Amygdala (tissue), 56 donors: ENCODE results near the gene ADISSP.
A peak's percentile ranks its signal among the peaks of the same experiment; 100 is the strongest.

ENCODE experiments used
- DNase-seq, 56 donors: peaks; one replicate each; lab custom pipeline; 2025; lab: John Stamatoyannopoulos, UW

ADISSP gene

DNA sequence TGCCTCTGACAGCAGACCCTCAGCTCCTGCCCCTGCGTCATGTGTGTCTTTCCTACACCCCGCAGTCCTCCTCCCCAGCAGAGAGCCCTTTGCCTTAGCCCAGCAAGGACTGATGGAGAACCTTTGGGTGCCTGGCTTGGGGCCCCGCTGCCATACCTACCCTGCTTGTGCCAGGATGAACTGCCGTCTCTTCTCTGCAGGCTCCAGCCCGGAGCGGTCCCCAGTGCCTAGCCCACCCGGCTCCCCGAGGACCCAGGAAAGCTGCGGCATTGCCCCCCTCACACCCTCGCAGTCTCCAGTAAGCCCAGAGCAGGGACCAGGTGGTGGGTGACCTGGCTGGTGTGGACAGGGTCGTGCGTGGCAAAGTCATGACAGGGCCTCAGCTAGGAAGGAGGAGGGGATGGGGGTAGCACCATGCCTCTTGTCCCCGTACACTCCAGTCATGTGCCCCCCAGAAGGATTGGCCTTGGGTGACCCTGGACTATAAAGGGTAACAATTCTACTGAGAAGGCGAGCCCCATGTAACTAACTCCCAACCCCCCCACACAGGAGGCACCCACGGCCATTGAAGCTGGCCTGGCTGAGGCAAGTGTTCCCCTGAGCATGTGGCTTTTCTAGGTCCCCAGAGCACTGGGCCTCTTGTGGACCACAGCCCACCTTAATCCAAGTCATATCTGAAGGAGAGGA, 26.8 kb downstream of the ADISSP start:
- no peak for DNase-seq

DNA sequence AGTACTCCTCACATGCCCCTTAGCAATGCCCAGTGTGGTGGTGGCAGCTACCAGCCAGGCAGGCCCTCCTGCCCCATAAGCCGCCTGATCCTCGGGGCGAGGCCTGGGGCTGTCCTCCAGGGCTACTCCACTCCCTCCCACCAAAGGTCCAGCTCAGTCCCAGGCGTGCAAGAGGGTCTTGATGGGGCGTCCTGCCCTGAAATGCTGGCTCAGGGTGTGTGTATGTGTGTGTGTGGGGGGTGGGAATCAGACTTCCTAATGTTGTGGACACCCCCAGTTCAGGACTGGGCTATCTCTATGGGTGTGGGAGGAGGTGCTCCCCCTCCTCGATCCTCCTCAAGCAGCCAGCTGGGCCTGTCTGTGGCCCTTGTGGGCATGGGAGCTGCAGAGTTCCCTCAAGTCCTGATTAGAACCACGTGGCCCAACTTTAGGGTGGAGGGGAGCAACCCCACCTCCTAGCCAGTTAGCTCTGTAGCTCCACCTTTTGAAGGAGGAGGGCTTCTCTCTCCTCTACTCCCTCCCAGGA, 27.6 kb downstream of the ADISSP start:
- DNase-seq = no peak

DNA sequence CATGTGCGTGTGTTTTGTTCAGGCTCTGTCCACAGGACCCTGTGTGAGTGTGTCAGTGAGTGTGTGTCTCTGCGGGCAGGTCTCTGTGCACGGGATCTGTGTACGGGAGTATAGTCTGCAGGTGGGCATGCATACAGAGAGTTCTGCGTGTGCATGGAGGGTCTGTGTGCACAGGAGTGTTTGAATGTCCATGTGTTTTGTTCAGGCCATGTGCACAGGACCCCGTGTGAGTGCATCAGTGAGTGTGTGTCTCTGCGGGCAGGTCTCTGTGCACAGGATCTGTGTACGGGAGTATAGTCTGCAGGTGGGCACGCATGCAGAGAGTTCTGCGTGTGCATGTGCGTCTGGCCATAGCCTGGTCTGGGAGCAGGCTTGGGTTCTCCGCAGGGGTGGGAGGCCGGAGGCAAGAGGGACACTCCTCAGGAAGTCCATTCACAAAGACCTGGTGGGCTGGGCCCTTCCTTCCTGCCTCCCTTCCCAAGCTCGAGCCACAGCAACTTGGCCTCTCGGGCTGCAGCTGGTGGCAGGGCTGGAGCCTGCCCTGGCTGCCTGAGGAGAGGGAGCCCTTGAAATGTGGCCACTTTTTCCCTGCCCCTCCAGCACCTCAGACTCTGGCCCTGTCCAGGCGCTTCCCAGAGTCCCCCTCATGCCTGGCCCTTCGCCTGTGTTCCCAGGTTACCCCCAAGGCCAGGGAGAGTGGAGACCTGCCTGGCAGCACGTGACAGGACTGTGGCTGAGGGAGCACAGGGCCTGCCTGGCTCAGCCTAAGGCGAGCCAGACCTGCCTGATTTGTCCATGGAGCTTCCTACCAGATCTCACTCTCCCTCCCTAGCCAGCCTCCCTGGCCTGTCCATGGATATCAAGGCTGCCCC, 28.3 kb downstream of the ADISSP start:
- no peak for DNase-seq

DNA sequence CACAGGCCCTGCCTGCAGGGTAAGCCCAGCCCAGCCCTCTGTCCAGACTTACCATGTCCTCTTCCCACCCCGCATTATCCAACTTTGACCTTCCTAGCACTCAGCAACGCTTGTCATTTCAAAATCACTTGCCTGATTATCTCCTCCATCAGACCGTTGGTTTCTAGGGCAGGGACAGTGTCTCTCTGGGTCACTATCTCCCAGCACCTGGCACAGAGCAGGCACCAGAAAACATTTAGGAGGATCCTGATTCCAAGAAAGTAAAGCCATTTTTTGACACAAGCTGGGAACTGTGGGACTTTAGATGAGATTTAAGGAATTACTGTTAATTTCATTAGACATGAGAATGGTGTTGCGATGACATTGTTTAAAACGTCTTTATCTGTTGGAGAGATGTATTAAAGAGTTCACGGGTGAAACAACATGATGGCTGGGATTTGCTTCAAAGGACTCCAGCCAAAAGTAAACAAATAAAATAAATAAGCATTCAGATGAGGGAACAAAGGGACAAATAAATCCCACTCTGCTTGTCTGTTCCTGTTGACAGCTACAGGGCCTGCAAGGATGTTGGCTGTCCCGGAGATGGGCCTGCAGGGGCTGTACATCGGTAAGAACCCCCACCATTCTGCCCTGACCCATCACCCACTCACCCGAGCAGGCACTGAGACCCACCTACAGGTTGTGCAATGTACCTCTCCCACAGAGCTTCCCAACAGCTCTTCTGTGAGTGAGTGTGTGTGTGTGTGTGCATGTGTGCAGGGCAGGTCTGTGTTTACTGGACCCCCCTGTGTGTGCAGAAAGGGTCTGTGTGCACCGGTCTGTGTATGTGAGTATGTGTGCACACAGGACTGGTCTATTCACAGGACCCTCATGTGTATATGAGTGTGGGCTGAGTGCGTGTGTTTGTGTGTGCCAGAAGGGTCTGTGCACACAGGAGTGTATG, 29.2 kb downstream of the ADISSP start:
- DNase-seq = no peak

DNA sequence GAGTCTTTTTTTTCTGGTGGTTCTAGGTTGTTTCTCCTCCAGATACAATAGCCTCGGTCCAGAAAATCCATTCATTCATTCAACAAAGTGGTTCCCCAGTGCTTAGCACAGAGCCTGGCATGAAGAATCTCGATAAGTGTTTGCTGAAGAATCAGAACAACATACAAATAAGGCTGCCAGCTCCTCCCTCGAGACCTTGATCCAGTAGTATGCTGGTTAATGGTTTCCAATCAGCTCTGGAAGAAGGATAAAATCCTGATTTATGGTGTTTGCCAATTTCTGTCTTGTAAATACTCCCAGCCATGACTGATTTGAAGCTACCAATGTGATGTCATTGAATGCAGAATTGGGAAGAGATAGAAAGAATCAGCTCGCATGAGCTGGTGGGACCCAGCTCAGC, 31.8 kb downstream of the ADISSP start:
- DNase-seq = no peak

DNA sequence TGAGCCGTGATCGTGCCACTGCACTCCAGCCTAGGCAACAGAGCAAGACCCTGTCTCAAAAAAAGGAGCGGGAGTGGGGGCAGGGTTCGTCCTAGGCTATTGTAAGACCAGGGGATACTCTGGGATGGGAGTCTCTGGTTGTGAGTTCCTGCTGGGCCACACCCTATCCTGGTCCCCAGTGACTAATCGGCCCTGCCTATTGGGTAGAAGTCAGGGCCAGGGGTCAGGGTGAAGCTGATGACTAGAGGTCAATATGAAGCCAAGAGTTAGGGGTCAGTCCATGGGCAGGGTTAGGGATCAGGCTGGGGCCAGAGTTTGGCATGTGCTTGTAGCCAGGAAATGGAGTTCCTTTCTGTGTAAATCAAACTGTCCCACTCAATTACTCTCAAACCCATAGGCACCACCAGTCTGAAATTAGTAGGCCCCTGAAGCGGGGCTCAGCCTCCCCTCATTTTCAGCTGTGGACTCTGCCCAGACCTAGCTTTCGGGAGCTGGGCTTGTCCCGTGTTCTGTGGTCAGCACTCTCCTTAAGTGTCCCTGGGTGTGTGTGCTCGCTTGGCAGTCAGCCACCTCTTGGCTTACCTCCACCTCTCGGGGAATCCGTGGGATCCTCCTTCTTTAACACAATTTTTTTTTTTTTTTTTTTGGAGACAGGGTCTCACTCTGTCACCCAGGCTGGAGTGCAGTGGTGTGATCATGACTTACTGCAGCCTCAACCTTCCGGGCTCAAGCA, 33.3 kb downstream of the ADISSP start:
- DNase-seq = no peak

DNA sequence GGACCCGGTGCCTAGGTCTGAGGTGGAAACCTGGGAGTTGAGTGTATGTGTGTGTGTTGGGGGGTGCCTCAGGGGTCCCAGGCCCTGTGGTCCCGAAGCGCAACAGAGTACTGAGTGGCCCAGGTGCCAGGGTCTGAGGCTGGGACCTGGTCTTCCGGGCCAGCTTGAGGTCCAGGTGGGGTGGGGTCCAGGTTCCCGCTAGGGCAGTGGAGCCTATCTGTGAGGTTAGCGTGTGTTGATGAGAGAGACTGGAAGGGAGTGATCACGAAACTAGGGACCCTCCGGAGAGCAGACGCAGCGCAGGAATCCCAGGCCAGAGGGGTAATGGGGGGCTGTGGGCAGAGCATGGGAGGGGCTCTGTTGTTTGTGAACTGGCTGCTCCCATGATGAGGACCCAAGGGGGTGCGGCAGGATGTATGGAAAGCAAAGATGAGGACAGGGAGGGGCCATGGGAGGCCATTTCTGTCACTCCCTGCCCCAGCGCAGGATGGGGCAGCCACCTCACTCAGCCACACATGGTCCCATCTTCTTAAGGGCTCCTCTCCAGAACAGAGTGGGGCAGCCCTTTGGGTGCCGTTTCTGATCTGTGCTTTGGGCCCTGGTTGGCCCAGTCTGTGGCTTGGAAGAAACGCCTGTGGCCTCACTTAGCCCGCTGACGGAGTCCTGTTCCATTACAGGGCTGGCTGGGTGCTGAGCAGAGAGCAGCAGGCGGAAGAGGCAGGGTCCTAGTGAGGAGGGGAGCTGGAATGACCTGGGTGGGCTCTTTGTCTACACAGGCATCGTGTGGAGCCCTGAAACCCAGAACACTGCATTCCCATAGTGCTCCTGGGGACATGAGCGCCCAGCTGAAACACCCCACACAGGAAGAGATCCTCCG, 34.2 kb downstream of the ADISSP start:
- DNase-seq = no peak

DNA sequence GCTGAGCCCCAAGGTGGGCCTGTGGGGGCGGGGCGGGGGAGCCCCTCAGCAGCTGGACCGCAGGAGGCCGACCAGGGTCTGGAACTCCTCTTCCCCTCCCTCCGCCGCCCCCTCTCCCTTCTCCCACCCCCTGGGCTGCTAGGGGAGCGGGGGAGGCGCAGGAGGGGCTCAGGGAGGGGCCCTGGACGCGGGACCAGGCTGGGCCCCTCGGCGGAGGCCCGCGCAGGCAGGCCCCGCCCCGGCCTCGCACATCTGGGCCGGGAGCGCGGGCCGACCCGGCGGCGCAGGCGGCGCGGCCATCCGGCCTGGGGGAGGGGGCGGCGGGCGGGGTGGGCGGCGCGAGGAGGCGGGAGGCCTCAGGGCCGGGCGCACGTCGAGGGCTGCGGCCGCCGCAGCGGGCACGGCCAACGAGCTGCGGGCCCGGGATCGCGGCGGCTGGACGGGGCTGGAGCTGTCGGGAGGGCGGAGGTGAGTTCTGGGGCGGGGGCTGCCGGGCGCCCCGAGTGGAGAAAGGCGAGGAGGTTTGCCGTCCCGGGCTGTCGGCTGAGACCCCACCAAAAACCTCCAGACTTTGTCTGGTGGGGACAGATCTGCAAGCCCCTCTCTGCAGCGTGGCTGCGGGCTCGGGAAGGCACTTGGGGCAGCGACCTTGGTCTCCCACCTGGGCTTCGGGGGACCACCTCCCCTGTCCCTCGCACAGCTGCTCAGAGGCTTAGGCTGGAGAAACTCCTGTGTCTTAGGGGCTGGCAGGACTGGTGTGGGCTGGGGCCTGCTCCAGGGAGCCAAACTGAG, 35.0 kb downstream of the ADISSP start, which contains the start of gene HSPA12B:
HSPA12B (plus strand) TSS at position 359 of the 792 bp plus-strand sequence. CDS start 5,990 bp downstream, outside the sequence.
- DNase-seq = no peak

DNA sequence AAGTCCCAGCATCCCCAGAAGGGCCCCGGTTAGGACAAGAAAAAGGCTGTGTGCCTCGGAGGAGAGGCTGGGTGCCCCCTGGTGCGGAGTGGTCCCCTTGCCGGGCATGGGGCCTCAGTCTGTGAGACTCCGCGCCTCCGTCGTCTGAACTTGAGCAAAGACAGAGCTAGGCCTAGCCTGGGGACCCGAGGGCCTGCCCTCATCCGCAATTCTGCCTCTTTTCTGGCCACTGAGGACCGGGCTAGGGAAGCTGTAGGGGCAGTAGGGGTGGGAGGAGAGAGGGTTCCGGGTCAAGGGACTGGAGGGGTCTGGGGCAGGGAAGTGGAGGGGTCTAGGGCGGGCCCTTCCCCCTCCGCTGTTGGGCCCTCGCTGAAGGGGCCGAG, 35.6 kb downstream of the ADISSP start:
- DNase-seq = no peak

DNA sequence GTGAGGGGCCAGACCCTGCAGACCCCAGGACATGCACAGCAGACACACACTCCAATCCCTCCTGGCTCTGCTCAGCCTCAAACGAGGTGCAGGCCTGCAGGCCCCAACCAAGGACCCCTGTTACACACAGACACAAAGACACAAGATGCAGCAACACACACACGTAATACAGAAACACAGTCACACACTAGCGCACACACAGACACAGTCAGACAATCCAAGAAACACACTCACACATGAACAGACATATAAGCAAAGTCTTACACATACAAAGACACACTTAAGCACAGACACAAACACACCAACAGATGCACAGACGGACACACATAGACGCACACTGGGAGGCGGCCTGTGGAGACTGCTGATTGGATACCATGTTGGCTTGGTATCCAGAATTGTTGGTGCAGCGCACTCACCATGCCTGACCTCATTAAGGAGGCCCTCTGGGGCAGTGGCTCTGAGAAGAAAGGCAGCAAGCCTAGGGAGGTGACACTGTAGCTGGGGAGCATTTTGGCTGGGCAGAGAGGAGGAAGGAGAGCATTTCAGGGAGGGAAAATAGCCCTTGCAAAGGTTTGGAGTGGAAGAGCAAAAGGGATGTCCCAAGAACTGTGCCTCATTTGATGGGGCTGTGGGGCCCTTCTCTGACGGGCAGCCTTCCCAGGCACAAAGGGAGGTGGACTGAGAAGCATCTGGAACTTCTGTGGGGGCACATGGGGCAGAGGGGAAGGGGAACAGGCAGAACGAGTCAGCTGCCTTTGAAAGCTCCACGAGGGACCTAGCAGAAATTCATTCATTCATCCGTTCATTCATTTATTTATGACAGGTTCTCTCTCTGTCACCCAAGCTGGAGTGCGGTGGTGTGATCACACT, 36.5 kb downstream of the ADISSP start:
- DNase-seq = no peak

DNA sequence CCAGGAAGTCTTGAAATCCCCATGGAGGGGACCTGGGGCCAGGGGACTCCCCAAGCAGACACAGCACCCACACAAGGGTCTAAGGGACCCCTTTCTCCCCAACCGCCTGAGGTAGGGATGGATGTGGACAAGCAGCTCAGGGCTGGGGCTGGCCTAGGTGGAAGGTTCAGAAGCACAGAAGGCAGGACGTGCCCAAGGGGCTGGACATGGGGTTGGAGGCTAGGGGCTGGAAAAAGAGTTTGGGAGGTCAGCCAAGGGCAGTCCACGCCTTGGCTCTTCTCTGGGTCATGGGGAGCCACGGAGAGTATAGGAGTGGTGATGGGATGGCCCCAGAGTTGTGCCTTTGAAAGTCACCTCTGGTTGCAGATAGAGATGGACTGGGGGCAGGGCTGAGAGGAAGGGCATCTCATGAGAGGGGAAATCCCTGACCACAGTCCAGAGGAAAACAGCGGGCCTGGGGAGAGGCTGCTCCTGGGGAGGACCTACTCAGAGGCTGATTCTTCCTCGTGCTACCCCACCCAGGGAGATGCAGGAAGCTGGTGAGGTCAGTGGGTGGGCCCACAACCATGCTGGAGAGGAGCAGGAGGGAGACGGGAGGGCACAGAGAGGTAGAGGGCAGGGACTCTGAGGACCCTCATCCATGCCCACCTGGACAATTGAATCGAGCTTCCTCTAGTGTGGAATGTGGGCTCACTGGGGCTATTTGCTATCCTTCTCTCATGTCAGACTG, 37.6 kb downstream of the ADISSP start:
- no peak for DNase-seq

DNA sequence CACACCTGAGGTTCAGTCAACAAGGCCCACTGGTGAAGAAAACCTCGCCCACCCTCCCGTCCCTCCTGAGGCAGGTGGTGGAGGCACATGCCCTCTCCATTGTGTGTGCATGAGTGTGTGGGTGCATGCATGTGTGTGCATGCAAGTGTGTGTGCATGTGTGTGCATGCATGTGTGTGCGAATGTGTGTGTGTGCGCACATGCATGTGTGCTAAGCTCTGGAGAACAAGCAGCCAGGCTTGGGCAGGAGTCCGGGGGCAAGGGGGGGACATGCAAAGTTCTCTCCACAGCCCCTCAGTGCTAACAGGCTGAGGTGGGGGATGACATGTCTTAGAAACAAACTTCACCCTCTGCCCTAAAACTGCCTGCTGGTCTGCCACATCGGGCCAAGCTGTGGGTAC, 38.2 kb downstream of the ADISSP start:
- no peak for DNase-seq

DNA sequence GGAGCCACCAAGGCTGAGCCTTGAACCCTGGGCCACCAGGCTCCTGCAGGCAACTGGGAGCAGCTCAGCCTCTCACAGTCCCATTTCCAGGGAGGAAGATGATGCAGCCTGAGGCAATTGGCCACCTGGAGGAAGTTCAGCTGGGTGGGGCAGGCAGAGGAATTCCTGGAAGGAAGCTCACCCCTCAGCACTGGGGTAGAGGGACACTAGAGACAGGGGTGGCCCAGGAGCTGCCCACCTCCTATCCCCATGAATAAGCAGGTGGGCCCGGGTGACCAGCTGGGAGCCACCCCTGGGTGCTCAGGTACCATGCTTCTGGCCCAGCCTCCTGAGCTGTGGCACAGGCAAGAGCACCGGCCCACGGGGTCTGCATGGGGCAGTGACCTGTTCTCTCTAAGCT, 38.7 kb downstream of the ADISSP start:
- no peak for DNase-seq

DNA sequence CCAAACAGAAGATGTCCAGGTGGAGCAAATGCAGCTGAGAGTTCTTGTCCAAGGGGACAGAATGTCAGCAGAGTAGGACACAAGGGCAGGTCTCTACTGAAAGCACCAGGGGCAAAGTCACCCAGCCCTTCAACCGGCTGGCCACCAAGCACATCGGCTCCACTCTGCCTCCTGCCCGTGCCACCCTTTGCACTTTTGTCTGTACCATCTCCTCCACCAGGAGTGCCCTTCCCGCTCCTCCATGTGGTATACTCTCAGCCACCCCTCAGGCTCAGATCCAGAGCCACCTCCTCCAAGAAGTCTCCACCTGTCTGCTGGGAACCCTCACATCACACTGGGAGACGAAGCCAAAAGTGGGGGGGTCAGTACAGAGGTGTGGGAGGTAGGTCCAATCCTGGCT, 39.2 kb downstream of the ADISSP start:
- DNase-seq = no peak

DNA sequence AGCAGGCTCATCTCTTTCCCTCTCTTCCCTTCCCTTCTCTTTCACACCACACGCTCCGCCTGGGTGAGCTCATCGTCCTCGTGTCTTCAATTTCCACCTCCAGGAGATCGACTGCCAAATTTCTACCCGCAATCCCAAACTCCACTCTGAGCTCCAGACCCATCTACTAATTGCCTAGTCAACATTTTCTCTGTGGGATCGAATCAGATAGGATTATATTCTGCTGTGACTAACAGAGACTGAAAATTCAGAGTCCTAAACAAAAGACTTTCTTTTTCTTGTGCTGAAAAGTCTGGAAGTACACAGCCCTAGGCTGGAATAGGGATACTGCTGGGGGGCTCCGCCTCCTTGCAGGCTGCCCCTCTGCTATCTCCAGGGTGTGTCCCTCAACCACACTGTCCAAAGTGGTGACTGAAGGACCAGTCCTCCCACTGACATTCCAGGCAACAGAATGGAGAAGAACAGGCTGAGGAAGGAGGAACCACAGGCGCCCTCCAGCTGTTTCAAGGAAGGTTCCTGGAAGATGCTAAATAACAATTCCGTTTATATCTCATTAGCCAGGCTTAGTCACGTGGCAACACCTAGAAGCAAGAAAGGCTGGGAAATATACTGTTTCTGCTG, 40.0 kb downstream of the ADISSP start:
- peak in 3 of 56 donors; percentile 5 to 39 (median 8) for DNase-seq

DNA sequence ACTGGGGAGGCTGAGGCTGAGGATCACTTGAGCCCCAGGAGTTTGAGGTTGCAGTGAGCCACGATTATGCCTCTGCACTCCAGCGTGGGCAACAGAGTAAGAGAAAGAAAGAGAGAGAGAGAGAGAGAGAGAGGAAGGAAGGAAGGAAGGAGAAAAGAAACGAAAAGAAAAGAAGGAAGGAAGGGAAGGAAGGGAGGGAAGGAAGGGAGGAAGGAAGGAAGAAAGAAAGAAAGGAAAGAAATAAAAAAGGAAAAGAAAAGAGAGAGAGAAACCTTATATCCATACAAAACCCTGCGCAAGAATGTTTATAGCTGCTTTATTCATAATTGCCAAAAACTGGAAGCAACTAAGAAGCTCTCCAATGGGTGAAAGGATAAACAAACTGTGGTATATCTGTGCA, 43.2 kb downstream of the ADISSP start:
- no peak for DNase-seq
